NCI-H1694 treated with DMSO at 0.1 percent for 48 hours (cell line): ENCODE data around the gene DNLZ.

Experiments used
- DNase-seq: peaks from one replicate; lab custom pipeline; 2025; lab: John Stamatoyannopoulos, UW

Gene DNLZ

GRCh38 chr9:136395345-136396218 lies 32.0 kb upstream of the DNLZ start:
- DNase-seq, result no peak

GRCh38 chr9:136395020-136395340 lies 31.4 kb upstream of the DNLZ start:
- no peak for DNase-seq

GRCh38 chr9:136394312-136395019 lies 30.9 kb upstream of the DNLZ start:
- no peak for DNase-seq

GRCh38 chr9:136393531-136393930 lies 30.0 kb upstream of the DNLZ start:
- DNase-seq, result no peak

- DNase-seq, result no peak
Observed at GRCh38 chr9:136392538-136393449, 29.2 kb upstream of the DNLZ start.

GRCh38 chr9:136391737-136392537 lies 28.4 kb upstream of the DNLZ start:
- DNase-seq, result no peak

GRCh38 chr9:136389396-136389795 lies 25.9 kb upstream of the DNLZ start:
- DNase-seq, result no peak

- DNase-seq, result no peak
Observed at GRCh38 chr9:136387217-136387616, 23.7 kb upstream of the DNLZ start.

GRCh38 chr9:136386018-136386417 lies 22.5 kb upstream of the DNLZ start:
- DNase-seq, result peak; percentile 91

- no peak for DNase-seq
Observed at GRCh38 chr9:136385015-136385414, 21.5 kb upstream of the DNLZ start.

GRCh38 chr9:136383436-136383835 lies 19.9 kb upstream of the DNLZ start:
- no peak for DNase-seq

- no peak for DNase-seq
Observed at GRCh38 chr9:136381966-136382513, 18.5 kb upstream of the DNLZ start.

GRCh38 chr9:136381311-136381710 lies 17.8 kb upstream of the DNLZ start:
- no peak for DNase-seq

- DNase-seq, result no peak
Observed at GRCh38 chr9:136380381-136380780, 16.8 kb upstream of the DNLZ start.

GRCh38 chr9:136379891-136380290 lies 16.3 kb upstream of the DNLZ start:
- no peak for DNase-seq

GRCh38 chr9:136379401-136379800 lies 15.9 kb upstream of the DNLZ start:
- no peak for DNase-seq

- no peak for DNase-seq
Observed at GRCh38 chr9:136379003-136379287, 15.4 kb upstream of the DNLZ start.

- DNase-seq, result peak; percentile 27
Observed at GRCh38 chr9:136378170-136379002, 14.8 kb upstream of the DNLZ start.

- DNase-seq, result no peak
Observed at GRCh38 chr9:136377341-136378169, 14.0 kb upstream of the DNLZ start.

GRCh38 chr9:136376457-136376856 lies 12.9 kb upstream of the DNLZ start:
- no peak for DNase-seq
